AG08396 (cell line): Measurements from ENCODE around the gene PELI2.
"Not testable (repeated sequence)": the region's sequence is repeated elsewhere in the genome, so short reads cannot be mapped to it uniquely, and the experiment has no call there.

Experiments
- DNase-seq: peaks from one replicate; pipeline ENCODE4 v3.0.0; 2012; ENCODE audit warnings: low spot score, mixed read lengths

PELI2 gene

DNA sequence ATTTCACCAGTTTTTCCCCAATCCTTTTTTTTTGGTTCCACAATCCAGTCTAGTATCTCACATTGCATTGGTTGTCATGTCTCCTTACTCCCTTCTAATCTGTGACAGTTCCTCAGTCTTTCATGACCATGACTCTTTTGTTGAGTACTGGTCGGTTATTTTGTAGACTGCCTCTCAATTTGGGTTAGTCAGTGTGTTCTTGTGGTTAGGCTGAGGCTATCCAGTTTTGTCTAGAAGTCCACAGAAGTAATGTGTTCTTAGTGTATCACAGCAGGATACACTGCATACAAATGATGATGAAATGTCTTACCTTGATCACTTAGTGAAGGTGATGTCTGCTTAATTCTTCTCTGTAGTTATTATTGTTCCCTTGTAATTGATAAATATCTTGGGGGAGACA, 24.8 kb downstream of the PELI2 start:
- DNase-seq: no peak

DNA sequence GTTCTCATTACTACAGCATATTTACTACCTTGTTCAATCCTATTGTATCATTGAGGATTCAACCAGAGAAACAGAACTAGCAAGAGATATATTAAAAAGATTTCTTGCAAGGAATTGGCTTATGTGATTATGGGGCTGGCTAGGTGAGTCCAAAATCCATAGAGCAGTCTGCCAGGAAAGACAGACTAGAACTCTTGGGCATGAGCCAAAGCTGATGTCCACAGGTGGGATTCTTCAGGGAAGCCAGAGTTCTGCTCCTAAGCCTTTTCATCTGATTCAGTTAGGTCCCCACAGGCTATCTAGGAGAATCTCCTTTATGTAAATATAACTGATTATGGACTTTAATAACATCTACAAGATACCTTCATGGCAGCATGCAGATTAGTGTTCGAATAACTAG, 26.0 kb downstream of the PELI2 start:
- no peak for DNase-seq

DNA sequence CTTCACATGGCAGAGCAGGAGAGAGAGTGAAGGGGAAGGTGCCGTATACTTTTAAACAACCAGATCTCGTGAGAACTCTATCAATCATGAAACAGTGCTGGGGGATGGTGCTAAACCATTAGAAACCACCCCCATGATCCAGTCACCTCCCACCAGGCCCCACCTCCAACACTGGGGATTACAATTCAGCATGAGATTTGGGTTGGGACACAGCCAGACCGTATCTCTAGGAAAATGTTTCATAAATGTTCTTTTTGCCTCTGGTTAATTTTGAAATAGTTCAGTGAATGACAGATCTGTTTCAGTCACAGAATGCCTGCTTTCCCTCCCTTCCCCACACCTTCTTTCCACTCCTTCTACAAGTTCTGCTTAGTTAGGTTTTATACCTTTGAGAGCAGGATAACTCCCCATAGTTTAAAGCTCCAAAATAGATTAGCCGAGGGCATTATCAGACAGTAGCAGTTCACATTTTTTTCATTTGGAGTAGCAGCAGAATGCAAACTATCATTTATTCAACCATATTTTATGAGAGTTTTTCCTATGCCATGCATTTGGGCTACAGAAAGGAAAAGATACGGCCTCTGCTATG, 27.1 kb downstream of the PELI2 start:
- DNase-seq: no peak

DNA sequence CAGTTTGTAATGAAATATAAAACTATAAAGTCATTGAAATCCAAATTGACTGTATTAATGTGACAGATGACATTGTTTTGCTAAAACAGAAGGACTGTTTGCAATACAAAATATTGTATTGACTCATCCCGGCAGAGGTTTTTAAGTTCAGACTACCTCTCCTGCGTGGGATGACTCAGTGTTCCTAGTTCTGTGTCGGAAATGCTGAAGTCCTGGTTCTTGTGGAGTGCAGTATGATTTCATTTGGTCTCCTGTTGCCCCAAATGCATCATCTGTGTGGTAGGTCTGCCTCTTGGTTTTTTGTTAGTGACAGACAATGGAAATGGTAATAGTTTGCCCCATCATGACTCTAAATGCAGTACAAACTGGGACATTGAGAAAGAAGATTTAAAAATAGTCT, 27.8 kb downstream of the PELI2 start:
- DNase-seq: no peak

DNA sequence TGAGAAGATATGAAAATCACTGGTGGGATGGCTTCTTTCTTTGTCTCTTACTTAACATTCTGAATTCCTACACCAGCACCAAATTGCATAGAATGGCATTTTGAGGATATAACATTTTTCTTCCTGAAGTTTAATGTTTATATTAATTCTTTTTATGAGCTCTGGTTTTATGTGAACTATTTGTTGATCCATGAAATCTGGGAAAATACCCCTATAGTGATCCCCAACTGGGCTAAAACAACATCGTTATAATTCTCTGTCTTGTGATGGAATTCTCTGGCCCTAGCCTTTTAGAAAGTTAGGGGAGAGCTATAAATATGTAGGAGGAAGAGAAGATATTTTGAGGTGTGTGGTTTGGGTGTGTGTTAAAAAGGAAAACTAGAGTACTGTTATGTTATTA, 29.2 kb downstream of the PELI2 start:
- DNase-seq: no peak

DNA sequence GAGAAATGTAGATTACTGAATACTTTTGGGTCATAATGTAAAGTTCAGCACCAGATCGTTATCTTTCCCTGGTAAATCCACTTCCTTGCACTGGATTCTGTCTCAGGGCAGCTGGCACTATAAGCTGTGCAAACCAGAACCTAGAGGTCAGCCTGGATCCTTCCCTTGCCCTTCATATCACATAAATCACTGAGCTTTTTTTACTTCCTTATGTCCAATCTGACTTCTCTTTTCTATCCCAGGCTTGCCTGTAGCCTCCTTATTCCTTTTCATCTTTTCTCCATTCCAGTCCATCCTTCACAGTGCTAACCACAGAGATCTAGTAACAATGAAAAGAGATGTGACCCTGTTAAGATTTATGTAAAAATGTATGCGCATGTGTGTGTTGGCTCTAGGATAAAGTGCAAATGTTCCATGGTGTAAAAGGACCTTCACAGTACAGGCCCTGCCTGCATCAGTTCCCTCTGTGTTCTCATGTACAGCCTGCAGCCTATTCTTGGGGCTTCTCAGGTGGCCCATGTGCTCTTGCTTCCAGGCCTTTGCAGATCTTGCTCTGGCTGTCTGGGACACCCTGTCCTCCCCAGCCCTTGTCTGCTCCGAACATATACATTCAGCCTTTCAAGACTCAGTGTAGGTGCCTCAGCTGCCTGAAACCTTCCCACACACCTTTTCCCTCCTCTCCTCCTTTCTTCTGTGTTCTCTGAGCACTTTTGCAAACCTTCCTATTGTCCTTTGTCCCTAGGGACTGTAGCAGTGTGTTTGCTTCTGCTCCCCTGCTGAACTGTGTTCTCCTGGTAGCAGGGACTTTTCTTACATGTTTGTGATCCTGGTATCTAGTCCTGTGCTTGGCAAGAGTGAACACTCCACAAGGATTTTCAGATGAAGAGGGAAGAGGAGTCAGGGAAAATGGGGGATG, 30.0 kb downstream of the PELI2 start:
- no peak for DNase-seq

DNA sequence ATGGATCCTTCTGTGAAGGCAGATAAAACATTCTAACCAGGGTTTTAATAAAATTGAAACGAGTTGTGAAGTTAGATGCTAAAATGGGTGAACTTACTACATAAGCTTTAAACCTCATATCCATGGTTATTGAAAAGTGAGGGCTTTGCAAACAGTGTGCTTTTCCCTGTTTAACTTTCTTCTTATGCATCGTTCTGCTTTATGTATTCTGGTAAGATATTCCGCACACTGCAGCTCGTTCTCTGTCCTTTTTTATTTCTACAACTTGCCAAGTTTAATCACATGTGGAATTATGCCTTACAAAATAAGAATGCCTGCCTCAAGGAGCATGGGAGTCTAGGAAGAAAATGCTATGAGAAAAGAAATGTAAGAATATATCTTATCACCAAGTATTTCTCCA, 30.9 kb downstream of the PELI2 start:
- no peak for DNase-seq

DNA sequence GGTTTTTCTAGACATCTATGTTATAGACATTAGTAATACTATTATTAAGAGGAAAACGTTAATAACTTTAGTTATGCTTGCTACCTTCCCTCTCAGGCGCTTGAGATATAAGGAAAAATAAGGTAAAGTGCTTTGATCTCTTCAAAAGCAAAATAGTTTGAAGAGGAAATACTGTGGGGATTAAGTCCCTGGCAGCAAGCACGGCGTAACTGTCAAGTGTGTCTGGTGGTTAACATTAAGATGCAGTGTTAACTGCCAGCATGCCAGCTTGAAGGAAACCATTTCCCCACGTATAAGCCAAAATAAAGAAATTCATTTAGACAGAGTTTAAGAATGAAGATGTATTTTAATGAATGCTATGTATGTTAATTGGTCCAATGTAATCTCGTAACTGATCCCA, 31.8 kb downstream of the PELI2 start:
- no peak for DNase-seq

DNA sequence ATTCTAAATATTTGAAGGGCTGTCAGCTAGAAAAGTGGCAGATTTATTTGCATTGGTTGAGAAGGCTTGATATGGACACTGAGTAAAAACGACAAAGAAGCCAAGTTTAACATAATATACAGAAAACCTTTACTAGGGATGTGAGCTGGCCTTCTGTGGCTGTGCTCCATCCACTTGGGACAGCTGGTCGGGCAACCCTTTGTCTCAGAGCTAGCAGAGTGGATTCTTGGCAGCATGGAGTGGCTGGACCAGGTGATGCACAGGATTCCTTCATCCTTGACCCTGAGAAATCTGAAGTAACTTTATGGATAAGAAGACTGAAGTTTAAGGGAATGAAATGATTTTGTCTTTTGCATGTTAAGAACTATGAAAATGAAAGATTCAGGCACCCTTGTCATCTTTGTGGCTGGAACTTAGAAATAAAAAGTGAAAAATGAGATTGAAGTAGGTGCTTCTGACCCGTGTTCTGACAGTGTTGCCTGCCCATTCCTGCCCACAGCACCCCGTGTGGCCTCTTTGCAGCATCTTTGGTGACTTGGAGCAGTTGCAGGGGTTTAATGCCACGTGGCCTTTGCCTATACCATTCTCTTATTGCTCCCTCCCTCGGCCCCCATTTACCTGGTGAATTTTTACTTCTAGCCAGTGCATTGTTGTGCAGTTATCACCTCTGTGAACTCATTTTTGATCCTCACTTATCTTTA, 32.6 kb downstream of the PELI2 start:
- no peak for DNase-seq

DNA sequence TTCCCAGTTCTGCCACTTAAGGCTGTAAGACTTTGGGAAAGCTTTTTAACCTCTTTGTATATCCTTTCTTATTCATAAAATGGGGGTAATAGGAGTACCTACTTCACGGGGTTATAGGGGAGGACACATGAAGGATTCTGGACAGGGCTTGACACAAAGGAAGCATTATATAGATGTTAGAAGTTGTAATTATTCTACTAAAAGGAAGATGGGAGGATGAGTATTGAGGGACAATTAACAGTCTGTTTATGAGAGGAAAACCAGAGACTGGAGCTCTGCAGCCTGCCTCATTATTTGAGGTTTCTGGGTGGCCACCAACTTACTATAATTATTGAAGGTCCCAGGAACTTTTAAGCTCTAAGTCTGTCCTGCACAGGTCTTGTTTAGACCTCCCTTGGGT, 34.0 kb downstream of the PELI2 start:
- no peak for DNase-seq

DNA sequence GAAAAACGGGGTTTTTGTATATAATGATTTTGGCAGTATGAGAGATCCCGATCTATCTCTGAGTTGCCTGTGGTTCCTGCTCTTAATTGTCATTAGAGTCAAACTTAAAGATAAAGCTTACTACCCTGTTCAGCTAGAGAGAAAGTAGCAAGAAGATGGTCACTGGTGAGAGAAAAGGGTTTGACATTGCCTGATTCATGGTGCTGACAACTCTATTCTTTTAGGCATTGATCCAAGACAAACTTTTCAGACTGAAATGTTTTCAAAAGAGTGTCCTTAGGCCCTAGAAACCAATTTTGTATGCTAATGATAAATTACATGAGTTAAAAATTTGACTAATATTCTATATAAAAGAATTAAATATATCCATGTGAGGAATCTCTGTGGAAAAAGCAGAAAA, 35.1 kb downstream of the PELI2 start:
- no peak for DNase-seq

DNA sequence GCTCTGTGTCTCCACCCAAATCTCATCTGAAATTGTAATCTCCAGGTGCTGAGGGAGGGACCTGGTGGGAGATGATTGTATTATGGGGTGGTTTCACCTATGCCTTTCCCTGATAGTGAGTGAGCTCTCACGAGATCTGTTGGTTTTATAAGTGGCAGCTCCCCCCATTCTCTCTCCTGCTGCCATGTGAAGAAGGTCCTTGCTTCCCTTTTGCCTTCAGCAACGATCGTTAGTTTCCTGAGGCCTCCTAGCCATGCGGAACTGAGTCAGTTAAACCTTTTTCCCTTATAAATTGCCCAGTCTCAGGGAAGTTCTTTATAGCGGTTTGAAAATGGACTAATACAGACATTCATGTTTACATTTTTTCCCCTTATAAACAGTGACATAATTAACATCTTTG, 36.1 kb downstream of the PELI2 start:
- no peak for DNase-seq

DNA sequence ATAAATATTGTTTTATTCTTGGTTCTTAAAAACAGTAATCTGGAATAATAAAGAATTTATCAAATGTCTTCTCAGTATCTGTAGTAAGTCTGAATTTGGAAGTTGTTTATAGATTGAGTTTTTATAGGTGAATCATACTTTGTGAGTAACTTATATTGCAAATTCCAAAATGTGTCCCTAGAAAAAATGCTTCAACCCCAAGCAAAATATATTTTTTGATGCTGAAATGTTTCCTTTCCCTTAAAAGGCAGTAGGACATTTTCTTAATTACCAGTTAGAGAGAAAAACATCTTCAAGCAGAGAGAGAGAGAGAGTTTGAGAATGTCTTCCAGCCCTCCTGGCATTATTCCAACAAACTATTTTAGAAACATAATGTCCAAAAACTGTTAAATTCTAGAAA, 37.9 kb downstream of the PELI2 start:
- DNase-seq: no peak

DNA sequence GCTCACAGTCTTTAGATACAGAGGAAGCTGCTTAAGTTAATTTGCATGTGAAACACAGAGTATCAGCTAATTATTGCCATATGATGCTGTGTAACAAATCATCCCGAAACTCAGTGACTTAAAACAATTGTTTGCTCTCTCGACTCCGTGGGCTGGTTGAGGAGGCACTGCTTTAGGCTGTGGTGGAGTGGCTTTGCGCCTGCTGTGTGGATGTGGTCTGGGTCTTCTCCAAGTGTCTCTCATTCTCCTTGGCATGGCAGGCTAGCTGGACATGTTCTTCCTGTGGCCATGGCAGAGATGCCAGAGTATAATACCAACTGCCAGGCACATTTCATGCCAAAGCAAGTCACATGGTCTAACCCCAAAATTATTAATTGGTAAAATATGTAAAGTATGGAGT, 40.9 kb downstream of the PELI2 start:
- DNase-seq: no peak

DNA sequence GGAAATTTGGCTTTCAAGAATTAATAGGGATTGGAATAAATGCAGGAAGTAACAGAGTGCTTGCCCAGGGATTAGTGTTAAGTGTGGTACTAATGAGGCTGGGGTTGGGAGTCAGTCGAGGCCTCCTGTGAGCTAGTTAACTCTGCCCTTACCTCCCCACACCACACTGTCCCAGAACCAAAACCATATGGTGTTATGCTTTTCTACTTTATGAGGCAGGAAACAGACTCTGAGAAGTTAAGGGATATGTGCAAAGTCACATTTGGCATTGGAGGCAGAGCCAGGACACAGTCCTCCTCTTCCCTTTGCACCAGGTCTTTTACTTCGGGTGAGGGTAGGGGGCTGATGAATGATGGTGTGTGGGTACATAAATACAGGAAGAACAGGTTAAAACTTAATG, 41.9 kb downstream of the PELI2 start:
- no peak for DNase-seq

DNA sequence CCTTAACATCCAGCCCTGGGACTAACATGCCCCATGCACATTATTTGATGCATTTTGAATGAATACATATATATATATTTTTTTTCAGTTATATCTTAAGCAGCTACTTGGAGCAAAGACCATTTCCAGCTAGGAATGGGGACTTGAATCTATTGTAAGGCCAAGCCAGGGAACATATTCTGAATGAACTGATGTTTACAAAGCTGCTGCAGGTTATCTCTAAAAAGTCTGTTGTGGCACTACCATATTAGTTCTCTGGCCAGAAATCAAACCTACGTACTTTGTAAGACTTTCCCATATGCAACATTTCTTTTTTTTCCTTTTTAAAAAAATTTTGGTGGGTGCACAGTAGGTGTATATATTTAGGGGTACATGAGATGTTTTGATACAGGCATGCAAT, 43.4 kb downstream of the PELI2 start:
- DNase-seq: no peak

DNA sequence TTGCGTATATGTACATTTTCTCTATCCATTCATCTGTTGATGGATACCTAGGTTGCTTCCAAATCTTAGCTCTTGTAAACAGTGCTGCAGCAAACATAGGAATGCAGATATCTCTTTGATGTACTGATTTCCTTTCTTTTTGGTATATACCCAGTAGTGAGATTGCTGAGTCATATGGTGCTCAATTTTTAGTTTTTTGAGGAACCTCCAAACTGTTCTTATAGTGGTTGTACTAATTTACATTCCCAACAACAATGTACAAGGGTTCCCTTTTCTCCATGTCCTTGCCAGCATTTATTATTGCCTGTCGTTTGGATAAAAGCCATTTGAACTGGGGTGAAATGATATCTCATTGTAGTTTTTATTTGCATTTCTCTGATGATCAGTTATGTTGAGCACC, 44.3 kb downstream of the PELI2 start:
- no peak for DNase-seq

DNA sequence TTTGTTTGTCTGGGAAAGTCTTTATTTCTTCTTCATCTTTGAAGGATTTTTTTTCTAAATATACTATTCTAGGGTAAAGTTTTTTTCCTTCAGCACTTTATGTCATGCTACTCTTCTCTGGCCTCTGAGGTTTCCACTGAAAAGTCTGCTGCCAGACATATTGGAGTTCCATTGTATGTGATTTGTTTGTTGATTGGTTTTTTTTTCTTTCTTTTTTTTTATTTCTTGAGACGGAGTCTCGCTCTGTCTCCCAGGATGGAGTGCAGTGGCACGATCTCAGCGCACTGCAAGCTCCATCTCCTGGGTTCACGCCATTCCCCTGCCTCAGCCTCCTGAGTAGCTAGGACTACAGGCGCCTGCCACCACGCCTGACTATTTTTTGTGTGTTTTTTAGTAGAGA, 48.4 kb downstream of the PELI2 start:
- DNase-seq: not testable (repeated sequence)

DNA sequence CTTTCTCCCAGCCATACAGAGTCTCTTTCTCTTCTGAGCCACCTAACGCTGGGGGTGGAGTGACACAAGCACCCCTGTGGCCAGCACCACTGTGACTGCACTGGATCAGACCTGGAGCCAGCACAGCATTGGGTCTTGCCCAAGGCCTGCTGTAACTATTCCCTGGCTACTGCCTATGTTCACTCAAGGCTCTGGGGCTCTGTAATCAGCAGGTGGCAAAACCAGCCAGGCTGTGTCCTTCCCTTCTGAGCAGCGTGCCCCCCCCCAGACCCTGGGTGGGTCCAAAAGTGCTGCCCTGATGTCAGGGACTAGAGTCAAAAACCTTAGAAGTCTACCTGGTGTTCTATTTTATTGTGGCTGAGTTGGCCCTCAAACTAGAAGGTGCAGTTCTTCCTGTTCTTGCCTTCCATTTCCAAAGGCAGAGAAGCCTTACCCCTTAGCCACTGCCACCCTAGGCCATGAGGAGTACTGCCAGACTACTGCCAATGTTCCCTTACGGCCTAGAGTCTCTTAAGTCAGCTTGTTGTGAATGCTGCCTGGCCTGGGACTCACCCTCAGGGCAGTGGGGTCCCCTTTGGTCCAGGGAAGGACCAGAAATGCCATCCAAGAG, 49.9 kb downstream of the PELI2 start:
- DNase-seq: no peak

DNA sequence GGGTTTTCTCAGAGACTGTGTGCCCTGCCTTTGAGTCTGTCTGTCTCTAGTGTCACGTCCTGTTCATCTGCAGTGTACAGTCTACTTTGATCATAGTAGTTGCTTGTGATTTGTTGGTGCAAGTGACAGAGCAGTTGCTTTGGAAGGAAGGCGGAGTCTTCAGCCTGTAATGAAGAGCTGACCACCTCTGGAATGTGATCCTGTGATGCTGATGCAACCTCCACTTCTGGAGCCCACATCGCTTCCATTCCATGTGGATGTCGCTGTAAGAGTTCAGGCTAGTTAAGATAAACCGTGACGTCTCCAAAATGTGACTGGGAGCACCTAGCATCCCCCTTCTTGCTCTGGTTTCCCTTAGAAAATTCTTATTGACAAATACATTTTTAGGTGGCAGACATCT, 51.8 kb downstream of the PELI2 start:
- DNase-seq: no peak

DNA sequence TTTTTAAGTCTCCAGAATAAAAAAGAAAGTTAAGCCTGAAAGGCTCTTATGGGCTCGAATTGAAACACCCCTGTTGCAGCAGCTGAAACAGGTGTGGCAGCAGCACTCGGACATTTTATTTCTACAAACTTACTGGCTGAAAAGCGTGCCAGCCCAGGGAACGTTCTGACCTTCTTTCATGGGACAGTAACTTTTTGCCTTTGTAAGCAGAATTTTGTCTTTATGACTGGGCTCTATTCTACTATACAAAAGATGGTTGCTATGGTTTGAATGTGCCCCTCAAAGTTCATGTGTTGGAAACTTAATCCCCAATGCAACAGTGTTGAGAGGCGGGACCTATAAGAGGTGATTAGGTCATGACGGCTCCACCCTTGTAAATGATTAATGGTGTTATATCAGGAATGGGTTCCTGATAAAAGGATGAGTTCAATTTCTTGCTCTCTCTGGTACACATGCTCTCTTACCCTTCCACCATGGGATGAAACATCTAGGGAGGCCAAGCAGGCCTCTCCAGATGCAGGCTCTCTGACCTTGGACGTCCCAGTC, 52.7 kb downstream of the PELI2 start:
- no peak for DNase-seq

DNA sequence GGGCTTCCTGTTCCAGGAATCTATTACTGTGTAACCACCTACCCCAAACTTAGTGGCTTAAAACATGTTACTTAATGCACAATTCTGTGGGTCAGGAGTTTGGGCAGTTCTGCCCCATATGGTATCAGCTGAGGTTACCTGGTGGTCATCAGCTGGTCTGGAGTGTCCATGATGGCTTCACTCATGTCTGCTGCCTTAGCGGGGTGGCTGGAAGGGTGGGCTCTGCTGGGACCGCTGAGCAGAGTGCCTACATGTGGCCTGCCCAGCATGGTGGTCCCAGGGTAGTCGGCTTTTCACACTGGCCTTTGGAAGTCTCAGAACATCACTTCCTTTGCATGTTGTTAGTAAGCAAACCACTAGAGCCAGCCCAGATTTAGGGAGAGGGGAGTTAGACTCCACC, 53.9 kb downstream of the PELI2 start:
- DNase-seq: no peak

DNA sequence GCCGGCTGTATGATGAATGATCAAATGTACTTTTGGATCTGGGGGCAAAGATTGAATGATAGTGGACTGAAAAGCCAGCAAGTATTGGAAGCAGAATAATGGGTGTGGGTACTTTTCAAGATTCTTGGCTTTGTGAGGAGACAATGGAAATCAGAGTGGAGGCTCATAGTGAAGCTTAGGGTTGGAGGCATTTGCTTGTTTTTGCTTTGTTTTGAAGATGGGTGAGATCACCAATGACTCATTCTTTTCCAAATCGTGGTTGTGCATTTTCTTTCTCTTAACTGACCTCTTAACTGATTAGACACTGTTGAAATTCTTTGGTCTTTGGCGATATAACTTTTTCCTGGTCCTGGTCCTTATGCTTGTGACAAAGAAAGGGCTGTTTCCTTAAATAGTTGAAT, 54.4 kb downstream of the PELI2 start:
- DNase-seq: peak; percentile 44
